Adrenal gland (tissue), 12 donors: ENCODE measurements around the gene PSMA7. TPM values are rescaled to one million over a fixed set of nuclear protein-coding genes. Genes with fewer than 3 reads are reported as not detected.
"Not testable (repeated sequence)": the region's sequence is repeated elsewhere in the genome, so short reads cannot be mapped to it uniquely, and the experiment has no call there.

Experiments used
- DNase-seq, 7 donors: peaks; one replicate each; pipeline ENCODE4 v3.0.0-alpha.2; 2019 to 2020
- H3K27ac ChIP-seq, 5 donors: fragments of 200-600 bp; sonication (generic) in 4 of 5; 1 replicate in 3 of 5; 2 replicates in 2 of 5; pipeline versions ENCODE4 v1.5.1 to v1.8.0; 2016 to 2020; ENCODE audit warnings: mild to moderate bottlenecking in 1 of 5
- H3K27me3 ChIP-seq: fragments of 200-600 bp; 2 replicates; pipeline ENCODE4 v1.8.0; 2021
- H3K36me3 ChIP-seq, 2 donors: fragments of 200-600 bp; replicated peaks in 1 of 2; 1 replicate in 1 of 2; 2 replicates in 1 of 2; pipeline versions ENCODE4 v1.5.1 to v1.8.0; 2018 to 2022
- H3K4me1 ChIP-seq, 2 donors: fragments of 200-600 bp; replicated peaks in 1 of 2; 1 replicate in 1 of 2; 2 replicates in 1 of 2; pipeline versions ENCODE4 v1.5.1 to v1.8.0; 2018 to 2021
- H3K4me3 ChIP-seq, 4 donors: fragments of 200-600 bp; sonication (generic) in 3 of 4; one replicate each; pipeline ENCODE4 v1.5.1; 2016 to 2018
- H3K9me3 ChIP-seq, 3 donors: fragments of 200-600 bp; sonication (generic) in 1 of 3; replicated peaks in 1 of 3; 1 replicate in 2 of 3; 2 replicates in 1 of 3; pipeline versions ENCODE4 v1.5.1 to v1.8.0; 2016 to 2021
- CTCF ChIP-seq, 6 experiments: fragments of 450-650 bp in 4 of 6; fragments of 200-600 bp in 2 of 6; sonication (generic) in 1 of 6; IDR thresholded peaks; 1 replicate in 5 of 6; 2 replicates in 1 of 6; pipeline versions ENCODE4 v1.5.1 to v1.8.0; 2016 to 2021; ENCODE audit warnings: antibody characterized with exemption in 6 of 6, mild to moderate bottlenecking in 2 of 6, moderate library complexity in 1 of 6
- POLR2A ChIP-seq, 2 donors: fragments of 450-650 bp; IDR thresholded peaks; one replicate each; pipeline ENCODE4 v1.6.1; 2017; ENCODE audit warnings: antibody characterized with exemption in 2 of 2, mild to moderate bottlenecking in 2 of 2, moderate library complexity in 1 of 2
- WGBS, 4 donors: extraction: QIAGEN DNeasy Blood & Tissue Kit in 2 of 4; methylation state at CpG; one replicate each; pipeline versions ENCODE4 v1.1.5 to v1.1.7; 2013 to 2017; 5-methylcytosine and 5-hydroxymethylcytosine counted together
- intact Hi-C, 2 donors: fragments of 100-400 bp; cut with DNase I; formaldehyde crosslinking; loops; one replicate each; pipeline versions ENCODE4 v1.14.1 to v1.15.0; 2022 to 2023
- polyA plus RNA-seq, 3 donors: library from polyadenylated mRNA; stranded (reverse); fragments of 200-250 nt in 2 of 3; fragments of 350-450 nt in 1 of 3; fragmentation: Illumina TruSeq in 1 of 3; extraction: RNeasy Lipid Tissue Mini Kit (QIAGEN cat#74804) in 1 of 3; gene quantifications; one replicate each; pipeline ENCODE4 v1.2.3, GENCODE V29; 2013 to 2014
- total RNA-seq, 9 donors: library from RNA; depleted of rRNA in 4 of 9; stranded (reverse); fragments of >200 nt in 4 of 9; fragments of 120-200 nt in 1 of 9; fragmentation: NEBNext Ultra II Directional in 1 of 9; extraction: Animal tissue kit (Norgen Biotek cat#: 25700) in 1 of 9; gene quantifications; one replicate each; pipeline versions ENCODE4 v1.1.0 to v1.2.4, GENCODE V29; 2013 to 2023
- donor health status: healthy with polysubstance abuse.
- donor health status: Bipolar disorder and iron deficiency.
- donor health status: DM: yes; HTN: yes; CAD: no.
- donor health status: DM: no; HTN: no; CAD: no.
- donor health status: DM: no; HTN: no; CAD: no.
- donor health status: DM: yes; HTN: yes; CAD: no.

Gene PSMA7
- total and polyA plus RNA-seq, 12 donors = 175 to 518 (median 277) TPM

- TF ChIP-seq POLR2A (IDR thresholded peaks at IDR 0.05) (no peak), CTCF (IDR thresholded peaks at IDR 0.05) (no peak)
- H3K9me3 ChIP-seq = no peaks in the 10 kb centered on the region
- H3K27ac ChIP-seq = no peak overlapping the region
- no peaks in the 10 kb centered on the region for H3K36me3 ChIP-seq
- DNase-seq = no peak
- WGBS, 4 donors = 68 to 84% (median 77%) methylated on average over 15 to 21 of the region's 21 CpGs
- H3K27me3 ChIP-seq = no peaks in the 10 kb centered on the region
- intact Hi-C loops = loop anchor here in 1 of 2 donors (5.0 kb wide), 1 partner anchor 51 kb away; the partner anchor contains the start of gene TAF4
- no peak overlapping the region for H3K4me3 ChIP-seq
- H3K4me1 ChIP-seq = peaks cover 2 to 3% of the 10 kb centered on the region in 2 donors
Observed at GRCh38 chr20:62118113-62119043, 24.8 kb downstream of the PSMA7 start.

GRCh38 chr20:62117658-62118057 lies 25.5 kb downstream of the PSMA7 start:
- no peak overlapping the region for H3K4me3 ChIP-seq
- H3K27me3 ChIP-seq = no peaks in the 10 kb centered on the region
- no peaks in the 10 kb centered on the region for H3K4me1 ChIP-seq
- no peak overlapping the region for H3K27ac ChIP-seq
- intact Hi-C loops = loop anchor here in 1 of 2 donors (5.0 kb wide), 1 partner anchor 50 kb away; the partner anchor contains the start of gene TAF4
- no peaks in the 10 kb centered on the region for H3K36me3 ChIP-seq
- TF ChIP-seq POLR2A (IDR thresholded peaks at IDR 0.05) = no peak
- TF ChIP-seq CTCF (IDR thresholded peaks at IDR 0.05) = no peak
- WGBS, 4 donors = 43 to 52% (median 45%) methylated on average over 8 to 15 of the region's 15 CpGs
- peaks cover 0 to 2% (median 0%) of the 10 kb centered on the region in 3 donors for H3K9me3 ChIP-seq
- no peak for DNase-seq

GRCh38 chr20:62117362-62117646 lies 25.9 kb downstream of the PSMA7 start:
- TF ChIP-seq POLR2A (IDR thresholded peaks at IDR 0.05) (no peak), CTCF (IDR thresholded peaks at IDR 0.05) (no peak)
- H3K36me3 ChIP-seq = no peaks in the 10 kb centered on the region
- no peak overlapping the region for H3K27ac ChIP-seq
- no peak for DNase-seq
- peaks cover 0 to 5% (median 0%) of the 10 kb centered on the region in 3 donors for H3K9me3 ChIP-seq
- WGBS, 4 donors = 32 to 44% (median 36%) methylated on average over 6 to 9 of the region's 9 CpGs; no CpG with 5 or more reads in 1 of the 4 donors
- H3K27me3 ChIP-seq = no peaks in the 10 kb centered on the region
- intact Hi-C loops = loop anchor here in 1 of 2 donors (5.0 kb wide), 1 partner anchor 50 kb away; the partner anchor contains the start of gene TAF4
- no peaks in the 10 kb centered on the region for H3K4me1 ChIP-seq
- no peak overlapping the region for H3K4me3 ChIP-seq

GRCh38 chr20:62116558-62117361 lies 26.4 kb downstream of the PSMA7 start:
- no peaks in the 10 kb centered on the region for H3K27me3 ChIP-seq
- H3K9me3 ChIP-seq = peaks cover 0 to 6% (median 0%) of the 10 kb centered on the region in 3 donors
- DNase-seq = no peak
- H3K27ac ChIP-seq = no peak overlapping the region
- H3K36me3 ChIP-seq = no peaks in the 10 kb centered on the region
- 77 to 84% (median 83%) methylated on average over 34 to 38 of the region's 38 CpGs for WGBS, 4 donors
- intact Hi-C loops = loop anchor here in 1 of 2 donors (5.0 kb wide), 1 partner anchor 49 kb away; the partner anchor contains the start of gene TAF4
- H3K4me3 ChIP-seq = no peak overlapping the region
- TF ChIP-seq CTCF (IDR thresholded peaks at IDR 0.05) = no peak
- no peak for TF ChIP-seq POLR2A (IDR thresholded peaks at IDR 0.05)
- H3K4me1 ChIP-seq = no peaks in the 10 kb centered on the region

GRCh38 chr20:62115800-62116407 lies 27.3 kb downstream of the PSMA7 start:
- not testable (repeated sequence) for H3K4me1 ChIP-seq, H3K27me3 ChIP-seq, DNase-seq, H3K9me3 ChIP-seq, H3K36me3 ChIP-seq, H3K4me3 ChIP-seq, H3K27ac ChIP-seq
- 80 to 86% (median 84%) methylated on average over 6 to 7 of the region's 7 CpGs for WGBS, 4 donors
- intact Hi-C loops = loop anchor here in 1 of 2 donors (5.0 kb wide), 1 partner anchor 49 kb away; the partner anchor contains the start of gene TAF4
